ENCODE data around the gene AFF2.

The AFF2 gene

DNA sequence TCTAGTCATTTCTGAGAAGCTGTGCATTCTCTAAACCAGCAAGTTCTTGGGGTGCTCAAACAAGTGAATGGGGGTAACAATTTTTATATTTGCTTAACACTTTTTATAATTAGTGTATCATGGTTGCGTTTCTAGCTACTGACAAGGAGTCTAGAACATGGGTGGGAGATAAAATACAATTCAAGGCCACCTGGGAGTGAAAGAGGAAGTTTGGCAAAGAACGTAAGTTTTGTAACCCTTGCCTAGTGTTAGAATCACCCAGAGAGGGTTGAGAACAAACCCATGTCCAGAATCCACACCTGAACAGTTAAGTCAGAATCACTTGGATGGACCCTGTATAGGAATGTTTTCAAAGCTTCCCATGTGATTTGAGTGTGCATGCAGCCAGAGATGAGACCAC lies 92.7 kb downstream of the AFF2 start:
- H3K36me3 ChIP-seq = no peaks in the 10 kb centered on the region
- no peaks in the 10 kb centered on the region for H3K27me3 ChIP-seq
- H3K27ac ChIP-seq = peak overlapping the region; percentile 70
- H3K4me1 ChIP-seq (ENCODE audit: control insufficient read depth in 1 of 2, insufficient read depth in 1 of 2, low read depth in 1 of 2, low read length in 1 of 2) = peaks cover 40 to 50% of the 10 kb centered on the region in 2 experiments
- TF ChIP-seq, protein P1, sequence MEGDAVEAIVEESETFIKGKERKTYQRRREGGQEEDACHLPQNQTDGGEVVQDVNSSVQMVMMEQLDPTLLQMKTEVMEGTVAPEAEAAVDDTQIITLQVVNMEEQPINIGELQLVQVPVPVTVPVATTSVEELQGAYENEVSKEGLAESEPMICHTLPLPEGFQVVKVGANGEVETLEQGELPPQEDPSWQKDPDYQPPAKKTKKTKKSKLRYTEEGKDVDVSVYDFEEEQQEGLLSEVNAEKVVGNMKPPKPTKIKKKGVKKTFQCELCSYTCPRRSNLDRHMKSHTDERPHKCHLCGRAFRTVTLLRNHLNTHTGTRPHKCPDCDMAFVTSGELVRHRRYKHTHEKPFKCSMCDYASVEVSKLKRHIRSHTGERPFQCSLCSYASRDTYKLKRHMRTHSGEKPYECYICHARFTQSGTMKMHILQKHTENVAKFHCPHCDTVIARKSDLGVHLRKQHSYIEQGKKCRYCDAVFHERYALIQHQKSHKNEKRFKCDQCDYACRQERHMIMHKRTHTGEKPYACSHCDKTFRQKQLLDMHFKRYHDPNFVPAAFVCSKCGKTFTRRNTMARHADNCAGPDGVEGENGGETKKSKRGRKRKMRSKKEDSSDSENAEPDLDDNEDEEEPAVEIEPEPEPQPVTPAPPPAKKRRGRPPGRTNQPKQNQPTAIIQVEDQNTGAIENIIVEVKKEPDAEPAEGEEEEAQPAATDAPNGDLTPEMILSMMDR (IDR thresholded peaks at IDR 0.05) = no peak
- no peak overlapping the region for H3K4me3 ChIP-seq (ENCODE audit: low read depth in 1 of 2, low read length in 1 of 2)
- no peaks in the 10 kb centered on the region for H3K9me3 ChIP-seq

DNA sequence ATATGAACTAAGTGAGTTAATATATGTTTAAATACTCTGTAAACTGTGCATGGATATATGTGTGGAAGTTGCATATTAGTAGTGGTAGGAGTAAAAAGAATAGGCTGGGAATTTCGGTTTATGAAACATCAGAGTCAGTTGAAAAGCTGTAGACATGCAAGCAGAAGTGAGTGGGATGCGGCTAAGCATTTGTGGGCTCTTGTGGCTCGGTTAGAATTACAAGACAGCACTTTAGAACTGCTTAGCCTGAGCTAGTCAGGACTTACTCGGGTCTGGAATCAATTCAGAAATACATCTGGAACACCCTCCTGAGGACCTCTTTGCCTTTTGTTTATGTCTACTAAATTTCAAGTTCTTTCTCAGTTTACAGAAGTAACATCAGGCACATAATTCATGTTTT lies 93.6 kb downstream of the AFF2 start:
- H3K36me3 ChIP-seq = no peaks in the 10 kb centered on the region
- H3K4me3 ChIP-seq (ENCODE audit: low read depth in 1 of 2, low read length in 1 of 2) = no peak overlapping the region
- TF ChIP-seq, protein P1 (IDR thresholded peaks at IDR 0.05) = no peak
- no peaks in the 10 kb centered on the region for H3K27me3 ChIP-seq
- H3K4me1 ChIP-seq (ENCODE audit: control insufficient read depth in 1 of 2, insufficient read depth in 1 of 2, low read depth in 1 of 2, low read length in 1 of 2) = peaks cover 44 to 52% of the 10 kb centered on the region in 2 experiments
- H3K9me3 ChIP-seq = no peaks in the 10 kb centered on the region
- H3K27ac ChIP-seq = peak overlapping the region; percentile 70

DNA sequence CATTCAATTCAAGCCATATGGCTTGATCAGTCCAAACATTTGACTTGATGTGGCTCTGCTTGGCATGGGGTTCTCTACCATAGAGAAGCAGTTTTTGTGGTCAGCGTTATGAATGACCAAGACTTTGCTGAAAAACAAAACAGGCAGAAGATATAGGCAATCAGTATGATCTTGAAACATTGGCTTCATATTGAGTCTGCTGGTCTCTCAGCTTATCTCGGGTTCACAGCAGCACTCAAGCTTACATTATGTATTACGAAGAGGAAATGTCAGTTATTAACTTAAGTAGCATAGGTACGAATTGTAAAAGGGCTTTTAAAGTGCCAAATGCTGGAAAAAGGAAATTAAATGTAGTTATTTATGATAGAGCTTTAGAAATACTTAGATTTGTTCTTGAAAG lies 99.0 kb downstream of the AFF2 start:
- H3K9me3 ChIP-seq = no peaks in the 10 kb centered on the region
- TF ChIP-seq, protein P1 (IDR thresholded peaks at IDR 0.05) = no peak
- H3K27ac ChIP-seq = no peak overlapping the region

DNA sequence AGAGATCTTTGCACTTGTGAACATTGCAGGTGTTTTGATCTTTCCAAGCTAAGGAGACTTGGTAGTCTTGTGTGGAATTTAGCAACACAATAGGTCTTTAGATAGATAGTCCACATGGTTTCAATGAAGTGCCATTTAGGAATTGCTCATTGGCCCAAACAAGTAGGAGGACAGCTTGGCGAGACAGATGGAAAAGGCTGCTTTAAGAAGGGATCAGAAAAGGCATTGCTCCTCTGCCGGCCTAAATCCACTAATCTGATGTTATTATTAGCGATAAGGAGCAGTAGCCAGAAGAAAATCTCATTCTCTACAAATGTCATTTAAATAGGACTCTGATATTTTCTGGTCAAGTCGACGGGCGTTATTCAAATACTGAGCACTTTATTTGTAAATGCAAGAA lies 99.7 kb downstream of the AFF2 start:
- Histone ChIP-seq H3K4me1 (ENCODE audit: control insufficient read depth in 1 of 2, insufficient read depth in 1 of 2, low read depth in 1 of 2, low read length in 1 of 2) (peaks cover 15 to 20% of the 10 kb centered on the region in 2 experiments), H3K27me3 (no peaks in the 10 kb centered on the region), H3K36me3 (no peaks in the 10 kb centered on the region), H3K9me3 (no peaks in the 10 kb centered on the region), H3K27ac (no peak overlapping the region), H3K4me3 (ENCODE audit: low read depth in 1 of 2, low read length in 1 of 2) (no peak overlapping the region)
- TF ChIP-seq, protein P1 (IDR thresholded peaks at IDR 0.05) = no peak

More for the DNA sequence above, 99.0 kb downstream of the AFF2 start:
- Histone ChIP-seq H3K27me3 (no peaks in the 10 kb centered on the region), H3K4me3 (ENCODE audit: low read depth in 1 of 2, low read length in 1 of 2) (no peak overlapping the region), H3K36me3 (no peaks in the 10 kb centered on the region), H3K4me1 (ENCODE audit: control insufficient read depth in 1 of 2, insufficient read depth in 1 of 2, low read depth in 1 of 2, low read length in 1 of 2) (peaks cover 15 to 20% of the 10 kb centered on the region in 2 experiments)

DNA sequence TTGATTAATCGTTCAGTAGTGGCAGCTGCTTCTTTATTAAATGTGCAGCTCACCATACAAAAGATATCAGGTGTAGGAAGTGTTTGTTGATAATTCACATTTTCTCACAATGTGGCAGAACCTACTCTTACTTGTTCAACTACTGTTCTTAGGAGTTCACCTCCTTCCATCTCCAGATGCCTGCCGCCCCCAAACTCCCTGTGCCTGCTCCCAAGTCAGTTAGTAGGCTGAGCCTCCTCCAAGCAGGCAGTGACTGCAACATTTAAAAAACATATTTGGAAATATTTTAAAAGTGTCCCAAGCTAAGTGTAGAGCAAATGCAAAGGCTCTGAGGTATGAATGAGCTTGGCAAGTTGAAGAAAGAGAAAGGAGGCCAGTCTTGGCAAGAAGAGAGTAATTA lies 100.2 kb downstream of the AFF2 start:
- Histone ChIP-seq H3K4me3 (ENCODE audit: low read depth in 1 of 2, low read length in 1 of 2) (no peak overlapping the region), H3K36me3 (no peaks in the 10 kb centered on the region), H3K9me3 (no peaks in the 10 kb centered on the region), H3K27me3 (no peaks in the 10 kb centered on the region), H3K27ac (no peak overlapping the region), H3K4me1 (ENCODE audit: control insufficient read depth in 1 of 2, insufficient read depth in 1 of 2, low read depth in 1 of 2, low read length in 1 of 2) (peaks cover 15 to 20% of the 10 kb centered on the region in 2 experiments)
- TF ChIP-seq, protein P1 (IDR thresholded peaks at IDR 0.05) = no peak

DNA sequence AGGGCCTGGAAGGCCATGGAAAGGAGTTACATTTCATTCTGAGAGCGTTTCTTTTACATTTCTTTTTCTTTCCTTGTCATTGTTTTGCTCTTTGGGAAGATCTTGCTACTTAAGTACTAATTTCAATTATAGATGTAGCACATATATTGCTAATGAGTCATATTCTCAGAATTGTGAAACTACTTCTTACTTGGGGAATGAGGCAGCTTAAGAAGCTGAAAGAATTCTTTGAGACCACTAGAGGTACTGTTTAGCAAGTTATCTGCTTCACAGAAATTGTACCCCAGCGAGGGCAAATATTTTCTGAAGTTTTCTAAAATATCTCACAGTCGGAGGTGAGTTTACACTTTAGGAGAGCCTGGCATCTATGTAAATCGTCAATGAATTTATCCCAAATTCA lies 100.6 kb downstream of the AFF2 start:
- no peaks in the 10 kb centered on the region for H3K36me3 ChIP-seq
- no peaks in the 10 kb centered on the region for H3K9me3 ChIP-seq
- H3K4me1 ChIP-seq (ENCODE audit: control insufficient read depth in 1 of 2, insufficient read depth in 1 of 2, low read depth in 1 of 2, low read length in 1 of 2) = peaks cover 15 to 20% of the 10 kb centered on the region in 2 experiments
- H3K27me3 ChIP-seq = no peaks in the 10 kb centered on the region
- H3K4me3 ChIP-seq (ENCODE audit: low read depth in 1 of 2, low read length in 1 of 2) = no peak overlapping the region
- TF ChIP-seq, protein P1 (IDR thresholded peaks at IDR 0.05) = no peak
- no peak overlapping the region for H3K27ac ChIP-seq
